Ammon's horn (tissue), 1 donor: ENCODE data around the gene AKAP6.
"Not testable (repeated sequence)": the region's sequence is repeated elsewhere in the genome, so short reads cannot be mapped to it uniquely, and the experiment has no call there.

ENCODE experiments used
- DNase-seq: peaks from one replicate; pipeline ENCODE4 v3.0.0-alpha.2; 2016; ENCODE audit warnings: low spot score

AKAP6 gene

DNA sequence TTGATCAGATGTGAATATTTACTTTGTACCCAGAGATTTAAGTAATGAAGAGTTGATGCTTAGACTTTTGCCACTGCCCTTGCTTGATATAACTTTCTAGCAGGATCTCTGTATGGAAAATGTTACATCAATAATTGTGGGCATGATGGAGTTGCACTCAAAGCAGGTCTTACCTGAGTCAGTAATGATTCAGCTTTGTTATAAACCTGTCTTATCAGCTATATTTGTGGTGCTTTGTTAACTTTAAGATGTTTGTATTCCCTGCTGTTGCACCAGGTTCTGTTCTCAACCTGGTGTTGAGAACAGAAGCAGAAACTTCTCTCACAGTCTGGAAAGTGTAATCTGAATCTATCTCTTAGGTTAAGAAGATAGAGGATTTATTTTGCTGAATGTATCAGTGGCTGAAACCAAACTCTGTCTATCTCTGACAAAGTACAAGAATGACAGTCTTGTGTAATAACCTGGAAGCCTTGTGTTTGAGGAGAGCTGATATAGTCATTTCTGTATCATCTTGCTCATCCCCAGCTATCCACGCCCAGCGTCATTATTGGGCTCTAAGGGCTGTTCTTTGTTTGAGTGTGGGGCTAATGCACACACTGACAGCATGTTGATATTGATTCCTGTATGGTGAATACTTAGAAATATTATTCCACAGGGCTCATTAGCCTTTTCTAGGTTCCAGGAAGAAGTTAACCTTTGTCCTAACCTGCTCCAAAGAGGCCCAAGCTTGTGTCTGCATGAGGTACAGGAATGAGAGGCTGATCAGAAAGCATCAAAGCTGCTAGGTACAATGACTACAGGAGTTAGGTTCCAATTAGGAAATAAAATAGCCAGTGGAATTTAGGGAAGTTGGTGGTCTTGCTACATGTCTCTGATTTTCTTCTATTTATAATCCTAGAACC lies 3.6 kb downstream of the AKAP6 start:
- no peak for DNase-seq

DNA sequence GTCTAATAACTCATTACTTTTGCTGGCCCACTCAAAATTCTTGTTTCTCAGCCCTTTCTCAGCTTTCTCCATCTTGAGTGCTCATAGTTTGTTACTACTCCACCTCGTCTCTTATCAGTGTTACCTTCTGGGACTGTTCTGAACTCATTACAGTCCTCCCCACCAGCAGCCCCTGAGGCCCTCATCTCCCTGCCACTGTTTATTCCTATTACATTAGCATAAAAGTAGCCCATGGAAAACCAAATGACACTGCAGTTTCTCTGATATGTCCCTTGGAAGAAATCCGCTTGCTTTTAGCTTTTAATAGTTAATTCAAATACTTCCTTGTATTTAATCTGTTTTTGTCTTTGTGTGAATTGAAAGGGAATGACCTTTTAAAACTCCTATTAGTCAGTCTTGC lies 7.6 kb downstream of the AKAP6 start:
- DNase-seq = no peak

DNA sequence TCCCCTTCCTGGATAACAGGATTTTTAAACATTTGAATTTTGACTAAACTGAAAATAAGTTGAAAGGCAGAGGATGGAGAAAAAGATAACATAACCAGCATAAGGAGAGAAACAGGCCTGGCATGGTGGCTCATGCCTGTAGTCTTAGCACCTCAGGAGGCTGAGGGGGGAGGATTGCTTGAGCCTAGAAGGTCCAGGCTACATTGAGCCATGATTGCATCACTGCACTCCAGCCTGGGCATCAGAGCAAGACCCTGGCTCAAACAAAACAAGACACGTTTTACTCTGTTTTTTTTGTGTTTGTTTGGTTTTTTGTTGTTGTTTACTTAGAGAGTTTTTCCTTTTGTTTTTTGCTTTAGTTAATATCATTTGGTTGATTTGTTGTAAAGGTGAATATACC lies 8.7 kb downstream of the AKAP6 start:
- no peak for DNase-seq

DNA sequence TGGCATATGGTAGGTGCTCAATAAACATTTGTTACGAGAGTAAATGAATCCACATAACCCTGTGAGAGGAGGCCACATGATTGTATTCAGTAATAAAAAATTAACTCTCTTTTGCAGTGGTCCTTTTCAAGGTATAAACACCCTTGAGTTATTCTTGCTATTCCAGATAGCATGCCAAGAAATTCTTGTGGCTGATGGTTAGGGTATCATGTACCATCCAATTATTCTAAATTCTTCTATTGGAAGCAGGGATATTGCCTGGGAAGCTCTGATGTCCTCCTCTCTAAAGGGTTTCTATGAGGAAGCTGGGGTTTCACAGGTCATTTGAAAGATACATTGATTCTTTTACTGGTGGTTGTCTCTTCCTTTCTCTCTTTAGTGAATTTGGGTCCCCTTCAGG lies 10.1 kb downstream of the AKAP6 start:
- no peak for DNase-seq

DNA sequence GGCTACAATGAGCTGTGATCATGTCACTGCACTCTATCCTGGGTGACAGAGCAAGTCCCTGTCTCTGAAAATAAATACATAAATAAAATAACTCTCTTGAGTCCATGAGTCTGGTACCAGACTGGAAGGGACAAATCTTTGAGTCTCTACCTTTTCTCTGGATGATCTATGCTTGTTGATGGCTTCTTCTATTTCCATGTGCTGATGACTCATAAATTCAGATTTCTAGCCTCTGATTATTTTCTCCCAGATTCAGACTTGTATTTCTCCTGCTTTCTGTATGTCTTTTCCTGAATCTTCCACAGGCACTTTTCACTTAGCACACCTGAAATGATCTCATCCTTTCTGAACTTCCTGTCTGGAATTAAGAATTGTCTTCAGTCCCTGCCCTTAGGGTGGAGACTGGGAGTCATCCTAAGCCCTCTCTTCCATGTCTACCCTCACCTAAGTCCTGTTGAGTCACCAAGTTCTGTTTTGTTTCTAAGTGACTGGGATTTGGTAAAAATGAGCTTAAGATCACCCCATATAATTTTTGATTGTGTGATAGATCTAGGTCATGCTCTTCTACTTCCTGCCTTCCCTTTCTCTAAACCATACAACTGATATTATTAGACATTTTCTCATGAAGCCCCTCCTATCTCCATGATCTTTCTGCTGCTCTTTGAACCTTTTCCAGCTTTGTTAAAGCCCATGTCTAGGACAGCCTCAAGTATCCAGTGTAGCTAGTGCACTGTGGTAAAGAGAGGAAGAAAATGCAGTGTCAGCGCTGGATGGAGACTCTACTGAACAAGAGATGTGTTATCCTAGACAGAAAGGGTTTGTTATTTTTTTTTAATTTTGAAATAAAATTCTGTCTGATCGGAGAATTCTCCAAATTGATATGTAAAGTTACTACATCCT lies 13.1 kb downstream of the AKAP6 start:
- no peak for DNase-seq

DNA sequence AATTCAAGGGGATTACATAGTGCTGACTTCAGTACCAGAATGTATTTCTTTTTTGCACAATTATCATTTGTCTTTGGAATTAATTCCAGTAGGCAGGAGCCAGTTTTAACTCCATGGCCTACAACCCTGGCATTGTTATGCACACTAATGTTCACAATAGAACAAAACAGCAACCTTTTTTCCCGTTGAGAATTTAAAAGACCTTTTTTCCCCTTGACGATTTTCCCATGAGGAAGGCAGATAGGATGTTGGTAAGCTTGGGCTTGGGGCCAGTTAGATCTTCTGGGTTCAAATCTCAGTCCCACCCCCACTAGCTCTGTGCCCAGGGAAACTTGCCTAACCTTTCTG lies 13.7 kb downstream of the AKAP6 start:
- DNase-seq = no peak

DNA sequence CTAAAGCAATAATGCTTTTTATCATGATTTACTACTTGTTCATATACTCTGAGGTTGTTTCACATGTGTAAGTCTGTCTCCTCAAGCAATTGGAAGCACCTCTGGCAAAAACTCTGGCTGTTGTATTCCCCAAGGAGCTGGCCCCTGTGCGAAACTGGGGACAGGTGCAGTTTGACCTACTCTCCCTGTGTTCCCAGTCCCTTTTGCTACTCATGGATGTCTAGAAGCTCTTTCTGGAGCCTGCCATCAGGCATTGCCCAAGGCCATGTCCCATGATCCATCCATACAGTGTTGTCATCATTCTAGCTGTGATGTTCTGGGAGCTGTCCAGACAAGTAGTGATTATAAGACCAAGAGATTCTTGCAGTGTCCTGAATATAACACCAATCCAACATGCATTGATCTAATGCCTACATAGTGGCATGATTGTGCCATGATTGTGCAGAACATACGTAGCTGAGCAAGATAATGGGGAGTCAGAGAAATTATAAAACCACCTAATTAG lies 14.9 kb downstream of the AKAP6 start:
- no peak for DNase-seq

DNA sequence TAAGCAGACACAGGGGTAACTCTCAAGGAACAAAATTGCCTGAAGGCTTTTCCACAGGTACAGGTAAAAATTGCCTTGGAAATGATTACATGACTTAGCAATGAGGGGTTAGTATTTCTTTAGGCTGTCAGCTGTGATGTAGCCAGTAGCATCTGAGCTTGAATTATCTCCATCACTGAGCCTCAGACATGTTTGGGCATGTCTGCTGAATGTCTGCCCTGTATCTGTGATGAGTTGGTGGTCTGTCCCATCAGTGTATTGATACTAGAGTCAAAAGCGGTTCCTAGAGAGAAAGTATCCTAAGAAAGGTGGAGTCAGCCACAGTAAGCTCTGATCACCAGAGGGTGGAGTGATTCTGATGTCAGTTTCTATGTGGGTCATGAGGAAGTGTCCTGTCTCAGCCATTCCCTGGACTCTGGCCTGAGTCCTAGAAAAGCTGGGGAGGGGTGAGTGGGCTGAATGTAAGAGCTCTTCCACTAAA lies 16.3 kb downstream of the AKAP6 start:
- DNase-seq = peak; percentile 45

DNA sequence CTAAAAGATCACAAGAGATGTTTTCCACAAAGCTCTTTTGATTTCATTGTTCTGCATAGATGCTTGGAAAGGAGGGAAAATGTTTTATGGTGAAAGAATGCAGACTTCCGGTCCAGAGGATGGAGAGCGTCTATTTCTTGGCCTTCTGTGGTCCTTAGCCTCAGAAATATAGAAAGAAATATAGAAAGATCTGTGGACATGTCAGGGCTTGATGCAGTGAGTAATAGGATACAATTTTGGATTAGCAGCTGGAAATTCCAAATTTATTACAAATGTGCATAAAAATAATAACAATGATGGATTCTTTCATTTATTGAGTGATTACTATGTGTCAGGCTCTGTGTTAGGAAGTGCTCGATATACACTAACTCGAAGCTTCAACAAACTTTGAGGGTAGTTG lies 20.2 kb downstream of the AKAP6 start:
- DNase-seq = no peak

DNA sequence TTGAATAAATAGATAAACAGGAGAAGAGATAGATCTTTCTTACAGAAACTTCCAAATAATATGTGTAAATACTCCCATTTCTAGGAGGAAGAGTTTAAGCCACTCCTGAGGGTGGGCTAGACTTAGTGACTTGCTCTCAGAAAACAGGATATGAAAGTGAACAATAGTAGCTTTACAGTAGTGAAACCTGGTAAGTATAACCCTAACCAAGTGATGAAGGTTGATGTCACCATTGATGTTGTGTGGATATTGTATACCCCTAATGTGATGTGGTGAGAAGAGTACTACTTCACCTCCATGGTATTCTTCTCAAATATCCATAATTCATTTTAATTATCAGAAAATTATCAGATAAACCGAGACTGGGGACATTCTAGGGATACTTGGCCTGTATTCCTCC lies 20.9 kb downstream of the AKAP6 start:
- DNase-seq = no peak

DNA sequence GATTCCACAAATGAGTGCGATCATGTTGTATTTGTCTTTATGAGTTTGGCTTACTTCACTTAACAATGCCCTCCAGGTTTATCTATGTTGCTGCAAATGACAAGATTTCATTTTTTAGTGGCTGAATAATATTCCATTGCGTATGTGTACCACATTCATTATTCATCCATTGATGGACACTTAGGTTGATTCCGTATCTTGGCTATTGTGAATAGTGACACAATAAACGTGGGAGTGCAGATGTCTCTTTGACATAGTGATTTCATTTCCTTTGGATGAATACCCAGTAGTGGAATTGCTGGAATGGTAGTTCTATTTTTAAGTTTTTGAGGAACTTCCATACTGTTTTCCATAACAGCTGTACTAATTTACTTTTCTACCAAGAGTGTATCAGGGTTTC lies 23.5 kb downstream of the AKAP6 start:
- no peak for DNase-seq

DNA sequence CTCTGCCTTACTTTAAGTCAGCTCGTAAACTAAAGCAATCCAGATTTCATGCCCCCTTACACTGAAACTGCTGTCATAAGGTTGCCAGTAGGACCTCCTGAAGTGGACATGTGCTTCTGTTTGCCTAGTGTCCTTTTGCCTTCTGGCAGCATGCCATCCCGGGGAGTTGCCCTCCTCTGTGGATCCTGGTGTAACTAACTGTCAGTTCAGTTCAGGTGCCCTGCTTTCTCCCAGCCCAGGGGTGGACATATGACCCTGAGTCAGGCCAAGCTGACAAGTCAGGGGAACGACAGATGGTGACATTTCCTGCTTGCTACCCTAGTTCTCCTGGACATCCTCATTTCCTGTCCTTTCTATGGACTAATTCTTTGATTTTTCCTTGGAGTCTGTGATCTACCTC lies 25.6 kb downstream of the AKAP6 start:
- DNase-seq = no peak

DNA sequence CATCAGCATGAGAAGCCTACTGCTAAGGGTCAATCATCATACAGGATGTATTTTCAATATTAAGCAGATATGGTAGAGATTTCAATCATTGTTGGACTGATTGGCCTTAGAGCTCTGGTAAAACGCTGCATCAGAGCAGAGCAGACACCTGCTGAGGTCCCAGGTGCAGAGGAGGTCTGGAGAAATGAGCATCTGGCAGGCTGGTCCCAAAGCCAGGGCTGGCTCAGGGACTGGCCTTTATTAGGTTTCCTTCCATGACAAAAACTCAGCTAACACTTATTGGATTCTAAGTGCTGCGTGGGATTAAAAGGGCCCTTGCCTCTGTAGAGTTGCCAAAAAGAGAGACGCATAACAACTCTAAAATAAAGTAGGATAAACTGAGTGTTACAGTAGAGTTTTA lies 29.7 kb downstream of the AKAP6 start:
- DNase-seq = no peak

DNA sequence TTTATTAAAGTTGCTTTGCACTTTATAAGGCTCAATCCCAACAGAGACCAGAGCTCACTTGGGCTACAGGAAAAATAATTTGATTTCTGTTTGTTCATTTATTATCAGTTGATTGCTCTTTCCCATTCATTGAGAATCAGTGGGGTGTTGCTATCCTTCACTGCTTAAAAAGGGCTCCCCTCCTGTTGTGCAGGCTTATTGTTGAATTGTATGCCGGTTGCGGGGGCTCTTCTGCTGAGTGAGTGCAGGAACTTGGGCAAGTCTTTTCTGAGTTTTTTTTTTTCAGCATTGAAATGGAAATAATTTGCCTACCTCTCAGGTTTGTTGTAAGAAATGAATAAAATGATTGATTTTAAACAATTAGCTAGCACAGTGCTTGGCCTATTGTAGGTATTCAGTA lies 32.6 kb downstream of the AKAP6 start:
- DNase-seq = no peak

DNA sequence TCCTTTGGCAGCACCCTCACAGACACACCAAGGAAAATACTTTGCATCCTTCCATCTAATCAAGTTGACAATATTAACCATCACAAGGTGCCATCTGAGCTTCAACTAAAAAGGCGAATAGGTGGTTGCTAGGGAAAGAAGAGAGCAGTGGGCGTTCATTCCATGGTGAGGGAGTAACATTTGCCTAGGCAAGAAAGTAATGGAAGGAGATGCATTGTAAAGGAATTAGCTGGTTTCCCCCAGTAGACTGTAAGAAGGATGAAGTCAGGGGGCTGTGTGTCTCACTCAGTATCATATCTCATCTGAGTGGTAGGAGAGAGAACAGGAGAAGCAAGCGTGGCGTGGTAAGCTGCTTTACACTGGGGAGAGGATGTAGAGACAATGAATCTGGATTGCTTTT lies 34.7 kb downstream of the AKAP6 start:
- DNase-seq = no peak

DNA sequence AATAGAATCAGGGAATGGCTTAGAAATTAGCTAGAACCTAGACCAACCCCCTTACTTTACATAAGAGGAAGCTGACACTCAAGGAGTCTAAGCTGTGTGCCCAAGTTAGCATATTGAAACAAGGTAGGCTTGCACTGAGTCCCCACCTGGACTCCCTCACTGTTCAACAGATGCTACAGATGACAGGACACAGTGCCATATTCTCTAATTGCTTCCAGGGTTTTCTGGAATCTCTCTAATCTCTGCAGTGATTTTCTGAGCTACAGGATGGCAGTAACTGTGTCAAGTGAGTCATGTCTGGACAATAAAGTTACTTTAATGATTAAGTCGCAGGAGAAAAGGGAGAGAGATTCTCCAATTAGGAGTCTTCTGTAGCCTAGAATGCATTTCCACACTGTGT lies 35.8 kb downstream of the AKAP6 start:
- DNase-seq = no peak

DNA sequence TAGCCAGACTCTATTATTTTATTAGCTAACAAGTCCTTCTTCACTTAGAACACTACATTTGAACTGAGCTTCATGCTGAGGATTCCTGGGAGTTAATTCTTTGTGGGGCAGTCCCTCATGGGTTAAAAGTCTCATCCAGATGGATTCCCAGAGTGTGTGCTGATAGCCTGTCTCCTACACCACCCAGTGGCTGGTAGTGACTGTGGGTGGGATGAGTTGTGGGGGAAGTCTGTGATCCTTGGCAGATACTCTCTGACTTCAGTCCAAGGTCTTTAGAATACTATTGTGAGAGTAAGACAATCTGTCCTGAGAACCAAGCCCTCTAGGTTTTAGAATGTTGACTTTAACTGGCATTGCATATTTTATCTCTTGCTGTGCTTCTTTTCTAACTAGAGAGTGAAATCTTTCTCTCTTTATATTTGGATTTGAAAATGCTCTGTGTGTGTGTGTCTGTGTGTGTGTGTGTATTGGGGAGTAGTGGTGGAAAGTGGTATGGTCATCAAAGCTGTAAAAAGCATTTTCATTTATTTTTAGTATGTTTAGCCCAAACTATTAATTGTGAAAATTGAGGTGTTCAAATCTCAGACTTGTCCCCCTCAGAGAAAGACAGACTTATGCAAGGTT lies 37.3 kb downstream of the AKAP6 start:
- peak; percentile 86 for DNase-seq

DNA sequence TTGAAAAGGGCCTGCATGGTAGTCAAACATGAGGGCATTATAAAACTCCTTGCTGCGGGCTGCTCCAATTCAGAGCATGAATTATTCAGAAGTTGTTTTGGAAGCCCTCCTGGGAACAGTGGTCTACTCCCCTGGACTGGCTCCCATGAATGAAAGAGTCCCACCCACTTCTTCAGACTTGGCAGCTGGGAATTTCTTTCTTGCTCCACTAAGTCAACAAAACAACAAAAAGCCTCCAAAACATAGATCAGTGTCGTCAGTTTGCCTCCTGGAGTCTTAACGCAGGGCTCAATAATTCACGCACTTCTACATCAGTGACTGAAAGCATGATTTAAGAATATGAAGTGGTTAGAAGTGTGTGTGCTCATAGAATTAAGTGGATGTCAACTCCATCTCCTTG lies 37.9 kb downstream of the AKAP6 start:
- DNase-seq = peak; percentile 50

DNA sequence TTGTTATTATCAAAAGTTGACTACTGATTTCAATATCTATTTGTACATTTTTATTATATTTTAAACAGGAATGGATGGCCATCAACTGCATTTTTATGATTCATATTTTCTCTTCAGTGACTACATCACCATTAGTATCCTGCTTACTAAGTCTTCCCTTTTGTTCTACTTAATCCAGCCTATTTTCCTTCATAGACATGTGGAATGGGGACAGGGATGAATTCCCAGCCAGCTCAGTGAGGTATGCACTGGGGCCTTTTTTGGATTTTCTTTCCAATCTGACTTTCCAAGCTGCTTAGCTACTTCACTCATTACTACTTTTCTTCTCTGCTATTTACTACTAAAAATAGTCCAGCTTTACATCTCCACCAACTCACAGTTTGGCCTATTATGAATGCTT lies 38.4 kb downstream of the AKAP6 start:
- no peak for DNase-seq

DNA sequence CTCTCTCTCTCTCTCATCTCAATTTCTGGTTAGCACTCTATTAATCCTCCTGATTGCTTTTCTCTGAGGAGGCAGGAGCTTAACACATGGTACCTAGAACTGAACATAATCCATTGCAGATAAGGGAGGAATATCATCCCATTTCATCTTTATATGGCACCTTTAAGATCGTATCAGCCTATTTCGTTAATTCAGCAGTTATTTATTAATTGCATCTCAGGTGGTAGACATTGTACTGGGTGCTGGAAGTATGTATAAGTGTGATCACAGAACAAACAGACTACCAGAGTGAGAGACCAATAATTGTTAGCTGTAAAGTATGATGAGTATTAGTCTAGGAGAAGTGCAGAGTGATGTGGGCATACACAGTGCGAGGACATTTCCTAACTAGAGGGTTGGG lies 39.0 kb downstream of the AKAP6 start:
- DNase-seq = no peak

DNA sequence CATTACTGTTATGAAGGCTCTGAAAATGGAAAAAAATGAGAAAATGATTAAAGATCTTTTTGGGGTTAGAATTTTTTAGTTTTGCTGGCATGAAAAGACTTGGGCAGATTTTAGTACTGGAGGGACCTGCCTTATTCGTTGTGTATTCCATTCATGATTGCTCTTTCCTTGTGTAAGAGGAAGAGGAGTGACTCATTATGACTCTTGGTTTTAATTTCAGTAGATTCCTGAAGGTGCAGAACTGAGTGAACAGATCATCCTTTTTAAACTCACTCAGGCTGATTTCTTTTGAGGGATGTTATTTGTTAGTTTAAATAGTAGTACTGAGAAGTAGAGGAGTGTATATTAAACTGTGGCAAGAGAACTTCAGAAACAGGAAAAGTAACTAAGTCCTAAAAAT lies 41.6 kb downstream of the AKAP6 start:
- no peak for DNase-seq

DNA sequence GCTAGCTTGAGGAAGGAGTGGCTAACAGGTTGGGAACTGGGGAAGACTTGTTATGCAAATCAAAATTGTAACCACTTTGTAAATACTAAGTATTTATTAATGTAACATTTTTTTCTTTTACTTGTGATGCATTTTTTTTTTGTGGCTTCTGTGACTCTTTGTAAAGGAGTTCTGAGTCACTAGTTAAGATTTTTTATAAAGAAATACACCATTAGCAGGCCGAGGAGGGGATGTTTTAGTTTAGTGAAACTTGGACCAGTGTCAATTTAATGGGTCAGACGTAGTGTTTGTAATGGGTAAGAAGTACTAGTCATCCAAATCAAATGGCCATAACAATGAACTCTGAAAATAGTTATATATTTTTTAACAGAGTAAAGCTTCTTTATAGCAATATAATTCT lies 43.1 kb downstream of the AKAP6 start:
- DNase-seq = no peak

DNA sequence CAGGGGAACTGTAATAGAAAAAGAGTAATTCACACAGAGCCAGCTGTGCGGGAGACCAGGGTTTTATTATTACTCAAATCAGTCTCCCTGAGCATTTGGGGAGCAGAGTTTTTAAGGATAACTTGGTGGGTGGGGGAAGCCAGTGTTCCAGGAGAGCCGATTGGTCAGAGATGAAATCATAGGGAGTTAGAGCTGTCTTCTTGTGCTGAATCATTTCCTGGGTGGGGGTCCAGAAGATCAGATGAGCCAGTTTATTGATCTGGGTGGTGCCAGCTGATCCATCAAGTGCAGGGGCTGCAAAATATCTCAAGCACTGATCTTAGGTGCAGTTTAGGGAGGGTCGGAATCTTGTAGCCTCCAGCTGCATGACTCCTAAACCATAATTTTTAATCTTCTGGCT lies 44.1 kb downstream of the AKAP6 start:
- DNase-seq = not testable (repeated sequence)
